Coronary artery (tissue), 2 donors: ENCODE data around the gene ERC2.

Source experiments
- DNase-seq: peaks from one replicate; pipeline ENCODE4 v3.0.0-alpha.2; 2017; ENCODE audit warnings: low spot score
- H3K27ac ChIP-seq, 2 donors: fragments of 200-600 bp; sonication (generic); one replicate each; pipeline ENCODE4 v1.5.1; 2016 to 2019
- H3K4me3 ChIP-seq: fragments of 200-600 bp; sonication (generic); 2 replicates; pipeline ENCODE4 v1.5.1; 2016; ENCODE audit warnings: mild to moderate bottlenecking, moderate library complexity
- CTCF ChIP-seq: fragments of 200-600 bp; sonication (generic); IDR thresholded peaks from one replicate; pipeline ENCODE4 v1.5.1; 2019; ENCODE audit warnings: antibody characterized with exemption

Gene ERC2

GRCh38 chr3:55557549-55557948, 910.7 kb downstream of the ERC2 start:
- no peak for DNase-seq
- Histone ChIP-seq H3K4me3 (no peak overlapping the region), H3K27ac (no peak overlapping the region)
- TF ChIP-seq CTCF, result no peak

- DNase-seq, result no peak
- no peak for TF ChIP-seq CTCF
- no peak overlapping the region for H3K27ac ChIP-seq
- H3K4me3 ChIP-seq, result no peak overlapping the region
Measured at GRCh38 chr3:55556619-55557537, 911.4 kb downstream of the ERC2 start.

GRCh38 chr3:55555873-55556618, 912.2 kb downstream of the ERC2 start:
- no peak for TF ChIP-seq CTCF
- Histone ChIP-seq H3K4me3 (no peak overlapping the region), H3K27ac (no peak overlapping the region)
- DNase-seq, result no peak

GRCh38 chr3:55554634-55555425, 913.4 kb downstream of the ERC2 start:
- Histone ChIP-seq H3K27ac (no peak overlapping the region), H3K4me3 (no peak overlapping the region)
- no peak for TF ChIP-seq CTCF
- DNase-seq, result no peak

GRCh38 chr3:55551644-55552043, 916.6 kb downstream of the ERC2 start:
- TF ChIP-seq CTCF, result no peak

GRCh38 chr3:55549177-55549576, 919.1 kb downstream of the ERC2 start:
- TF ChIP-seq CTCF, result no peak
- no peak for DNase-seq
- Histone ChIP-seq H3K4me3 (no peak overlapping the region), H3K27ac (no peak overlapping the region)

More at GRCh38 chr3:55551644-55552043, 916.6 kb downstream of the ERC2 start:
- no peak for DNase-seq
- H3K27ac ChIP-seq, result no peak overlapping the region
- no peak overlapping the region for H3K4me3 ChIP-seq
